ENCODE measurements around the gene DAG1. TPM values are rescaled to one million over a fixed set of nuclear protein-coding genes. Genes with fewer than 3 reads are reported as not detected.

Gene DAG1
- total RNA-seq, 1 experiment from 2014 or later, result 93.0 TPM

DNA sequence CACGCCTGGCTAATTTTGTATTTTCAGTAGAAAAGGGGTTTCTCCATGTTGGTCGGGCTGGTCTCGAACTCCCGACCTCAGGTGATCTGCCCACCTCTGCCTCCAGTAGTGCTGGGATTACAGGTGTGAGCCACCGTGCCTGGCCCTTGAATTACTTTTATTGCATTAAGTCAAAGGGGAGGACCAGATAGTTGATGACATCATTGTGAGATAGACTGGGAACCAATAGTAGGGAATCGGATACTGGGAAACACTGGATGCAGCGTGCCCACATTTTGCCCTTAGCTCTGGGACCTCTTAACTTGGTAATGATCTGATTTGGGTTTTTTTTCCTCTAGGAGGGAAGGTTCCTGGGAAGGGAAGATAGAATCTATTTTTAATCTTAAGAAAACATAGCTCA lies 19.2 kb downstream of the DAG1 start:
- Histone ChIP-seq H3K79me1 (ENCODE audit: insufficient read depth, low read depth, low read length, poor library complexity, severe bottlenecking) (peaks cover 13% of the 10 kb centered on the region), H3K18ac (ENCODE audit: insufficient read length, low read depth, low read length) (no peak overlapping the region), H3K56ac (ENCODE audit: insufficient read length, low read depth, low read length) (no peak overlapping the region), H3K27me3 (ENCODE audit: insufficient read depth, low read length) (no peaks in the 10 kb centered on the region), H2AK5ac (ENCODE audit: insufficient read length, low read length) (no peak overlapping the region), H2BK20ac (ENCODE audit: low read depth, low read length, poor library complexity, severe bottlenecking) (no peak overlapping the region), H4K91ac (ENCODE audit: insufficient read length, low read depth, low read length) (no peak overlapping the region), H3K4me2 (ENCODE audit: insufficient read depth, insufficient read length, low read length) (no peak overlapping the region), H2BK12ac (ENCODE audit: insufficient read length, low read depth, low read length) (no peak overlapping the region), H4K5ac (ENCODE audit: insufficient read length, low read depth, low read length) (no peak overlapping the region), H3K27ac (ENCODE audit: insufficient read length, low read depth, low read length) (no peak overlapping the region), H3K9me3 (ENCODE audit: control insufficient read depth, low read depth, low read length) (no peaks in the 10 kb centered on the region), H3K23ac (ENCODE audit: insufficient read length, low read depth, low read length) (no peak overlapping the region), H4K8ac (replicated peaks; ENCODE audit: insufficient read length, low read depth, low read length) (no peak overlapping the region), H4K20me1 (ENCODE audit: control insufficient read depth, insufficient read depth, insufficient read length) (peaks cover 4% of the 10 kb centered on the region), H2AFZ (ENCODE audit: low read length) (no peak overlapping the region), H3K4ac (ENCODE audit: low read depth, low read length) (no peak overlapping the region), H2BK5ac (ENCODE audit: insufficient read length, low read length) (no peak overlapping the region), H3K9ac (ENCODE audit: extremely low read depth, insufficient read length, low read length) (no peak overlapping the region), H3K14ac (ENCODE audit: insufficient read depth, low read length) (no peak overlapping the region), H3K4me1 (ENCODE audit: insufficient read depth, low read length) (no peaks in the 10 kb centered on the region; the same call in 1 of the 2 replicates), H3T11ph (ENCODE audit: low read length) (no peak overlapping the region), H2BK15ac (ENCODE audit: low read depth, low read length) (no peak overlapping the region), H3K79me2 (ENCODE audit: insufficient read depth, low read length) (peaks cover 4% of the 10 kb centered on the region; the same call in 1 of the 2 replicates), H3K23me2 (ENCODE audit: insufficient read length, low read depth, low read length, poor library complexity, severe bottlenecking) (peaks cover 2% of the 10 kb centered on the region), H2BK120ac (ENCODE audit: low read depth, low read length, poor library complexity, severe bottlenecking) (no peak overlapping the region)
- WGBS (ENCODE audit: extremely low coverage, insufficient read length, low lambda C conversion rate), result no CpG with 5 or more reads among the region's 7 CpGs
- peak overlapping the region in 1 of 3 experiments; percentile 72; a peak in 2 of 7 replicates for H3K27ac Mint-ChIP-seq
- H3K9me3 Mint-ChIP-seq, result no peaks in the 10 kb centered on the region
- H3K36me3 Mint-ChIP-seq (ENCODE audit: insufficient read depth in 1 of 3, low read depth in 3 of 3), result peaks cover 0 to 37% (median 36%) of the 10 kb centered on the region in 3 experiments; a peak in 6 of 7 replicates
- peaks cover 7 to 11% of the 10 kb centered on the region in 2 experiments for H3K4me1 Mint-ChIP-seq
- no peaks in the 10 kb centered on the region for H3K27me3 Mint-ChIP-seq (ENCODE audit: low read depth)
- H3K4me3 Mint-ChIP-seq, result no peak overlapping the region
- DNase-seq, result no peak
- TF ChIP-seq CTCF (conservative IDR thresholded peaks at IDR 0.05), result no peak

Data from H9 (cell line).